Peyer's patch (tissue), 4 donors: Measurements from ENCODE around the gene STEAP1B. TPM values are rescaled to one million over a fixed set of nuclear protein-coding genes. Genes with fewer than 3 reads are reported as not detected.

ENCODE experiments used
- DNase-seq, 3 donors: peaks; one replicate each; pipeline ENCODE4 v3.0.0-alpha.2; 2017 to 2019
- H3K27ac ChIP-seq, 4 donors: fragments of 200-600 bp; sonication (generic); one replicate each; pipeline ENCODE4 v1.5.1; 2016 to 2019
- H3K27me3 ChIP-seq, 2 donors: fragments of 200-600 bp; sonication (generic); one replicate each; pipeline ENCODE4 v1.5.1; 2019
- H3K36me3 ChIP-seq, 3 donors: fragments of 200-600 bp; sonication (generic); one replicate each; pipeline ENCODE4 v1.5.1; 2016 to 2019
- H3K4me1 ChIP-seq, 4 donors: fragments of 200-600 bp; sonication (generic); one replicate each; pipeline ENCODE4 v1.5.1; 2016 to 2019
- H3K4me3 ChIP-seq, 4 donors: fragments of 200-600 bp; sonication (generic); 1 replicate in 3 of 4; 2 replicates in 1 of 4; pipeline ENCODE4 v1.5.1; 2016 to 2019; ENCODE audit warnings: mild to moderate bottlenecking in 1 of 4
- H3K9me3 ChIP-seq, 4 donors: fragments of 200-600 bp; sonication (generic); one replicate each; pipeline ENCODE4 v1.5.1; 2016 to 2019; ENCODE audit warnings: mild to moderate bottlenecking in 1 of 4
- POLR2A ChIP-seq, 2 donors: fragments of 450-650 bp; IDR thresholded peaks; one replicate each; pipeline ENCODE4 v1.5.1; 2017; ENCODE audit warnings: antibody characterized with exemption in 2 of 2, mild to moderate bottlenecking in 2 of 2, moderate library complexity in 2 of 2
- total RNA-seq, 4 donors: library from RNA; depleted of rRNA; stranded (reverse); fragments of >200 nt; gene quantifications; one replicate each; pipeline ENCODE4 v1.1.0, GENCODE V29; 2016
- TF ChIP-seq, protein P1 (sequence below), 6 experiments: fragments of 450-650 bp in 4 of 6; fragments of 200-600 bp in 2 of 6; sonication (generic) in 1 of 6; IDR thresholded peaks; one replicate each; pipeline ENCODE4 v1.5.1; 2017 to 2019; ENCODE audit warnings: antibody characterized with exemption in 6 of 6, mild to moderate bottlenecking in 3 of 6, moderate library complexity in 1 of 6

STEAP1B gene
- total RNA-seq, 4 donors from 2014 or later = not detected

DNA sequence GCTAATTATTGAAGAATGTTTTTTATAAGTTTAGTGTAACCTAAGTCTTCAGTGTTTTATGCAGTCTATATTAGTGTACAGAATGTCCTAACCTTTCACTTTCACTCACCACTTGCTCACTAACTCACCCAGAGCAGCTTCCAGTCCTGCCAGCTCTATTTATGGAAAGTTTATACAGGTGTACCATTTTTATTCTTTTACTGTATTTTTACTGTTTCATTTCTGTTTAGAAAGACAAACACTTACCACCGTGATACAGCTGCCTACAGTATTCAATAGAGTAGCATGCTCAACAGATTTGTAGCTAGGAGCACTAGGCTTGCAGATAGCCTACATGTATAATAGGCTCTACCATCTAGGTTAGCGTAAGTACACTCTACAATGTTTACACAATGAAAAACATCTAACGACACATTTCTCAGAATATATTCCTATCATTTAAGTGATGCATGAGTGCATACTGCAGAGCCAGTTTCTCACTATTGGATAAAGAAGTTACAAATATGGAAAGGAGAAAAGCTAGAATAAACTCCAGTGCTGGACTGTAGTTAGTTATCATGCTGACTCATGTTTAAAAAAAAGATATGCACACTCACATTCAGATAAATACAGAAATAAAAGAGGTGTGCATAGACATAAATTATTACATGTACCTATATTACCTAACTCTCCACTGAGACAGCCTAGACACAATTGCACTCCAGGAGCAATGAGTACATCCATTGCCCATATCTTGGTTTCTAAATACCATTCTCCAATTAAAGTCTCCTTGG lies 30.4 kb downstream of the STEAP1B start:
- no peaks in the 10 kb centered on the region for H3K27me3 ChIP-seq
- DNase-seq = no peak
- H3K27ac ChIP-seq = no peak overlapping the region
- no peaks in the 10 kb centered on the region for H3K9me3 ChIP-seq
- TF ChIP-seq, protein P1, sequence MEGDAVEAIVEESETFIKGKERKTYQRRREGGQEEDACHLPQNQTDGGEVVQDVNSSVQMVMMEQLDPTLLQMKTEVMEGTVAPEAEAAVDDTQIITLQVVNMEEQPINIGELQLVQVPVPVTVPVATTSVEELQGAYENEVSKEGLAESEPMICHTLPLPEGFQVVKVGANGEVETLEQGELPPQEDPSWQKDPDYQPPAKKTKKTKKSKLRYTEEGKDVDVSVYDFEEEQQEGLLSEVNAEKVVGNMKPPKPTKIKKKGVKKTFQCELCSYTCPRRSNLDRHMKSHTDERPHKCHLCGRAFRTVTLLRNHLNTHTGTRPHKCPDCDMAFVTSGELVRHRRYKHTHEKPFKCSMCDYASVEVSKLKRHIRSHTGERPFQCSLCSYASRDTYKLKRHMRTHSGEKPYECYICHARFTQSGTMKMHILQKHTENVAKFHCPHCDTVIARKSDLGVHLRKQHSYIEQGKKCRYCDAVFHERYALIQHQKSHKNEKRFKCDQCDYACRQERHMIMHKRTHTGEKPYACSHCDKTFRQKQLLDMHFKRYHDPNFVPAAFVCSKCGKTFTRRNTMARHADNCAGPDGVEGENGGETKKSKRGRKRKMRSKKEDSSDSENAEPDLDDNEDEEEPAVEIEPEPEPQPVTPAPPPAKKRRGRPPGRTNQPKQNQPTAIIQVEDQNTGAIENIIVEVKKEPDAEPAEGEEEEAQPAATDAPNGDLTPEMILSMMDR (IDR thresholded peaks at IDR 0.05) = no peak
- H3K4me1 ChIP-seq = no peaks in the 10 kb centered on the region
- no peak overlapping the region for H3K4me3 ChIP-seq
- no peaks in the 10 kb centered on the region for H3K36me3 ChIP-seq

DNA sequence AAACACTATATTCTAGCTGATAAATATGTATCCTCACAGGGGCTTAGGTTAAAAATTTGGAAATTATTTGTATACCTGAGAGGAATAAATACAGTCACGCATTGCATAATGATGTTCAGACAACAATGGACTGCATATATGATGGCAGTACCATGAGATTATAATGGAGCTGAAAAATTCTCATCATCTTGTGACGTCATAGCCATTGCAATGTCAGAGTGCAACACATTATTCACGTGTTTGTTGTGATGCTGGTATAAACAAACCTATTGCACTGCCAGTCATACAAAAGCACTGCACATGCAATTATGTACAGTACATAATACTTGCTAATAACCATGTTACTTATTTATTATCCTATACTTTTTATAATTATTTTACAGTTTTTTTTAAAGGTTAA lies 31.4 kb downstream of the STEAP1B start:
- no peaks in the 10 kb centered on the region for H3K9me3 ChIP-seq
- H3K4me3 ChIP-seq = no peak overlapping the region
- H3K4me1 ChIP-seq = no peaks in the 10 kb centered on the region
- TF ChIP-seq, protein P1 (IDR thresholded peaks at IDR 0.05) = no peak
- TF ChIP-seq POLR2A (IDR thresholded peaks at IDR 0.05) = no peak
- no peaks in the 10 kb centered on the region for H3K27me3 ChIP-seq
- DNase-seq = no peak
- H3K36me3 ChIP-seq = no peaks in the 10 kb centered on the region
- no peak overlapping the region for H3K27ac ChIP-seq

DNA sequence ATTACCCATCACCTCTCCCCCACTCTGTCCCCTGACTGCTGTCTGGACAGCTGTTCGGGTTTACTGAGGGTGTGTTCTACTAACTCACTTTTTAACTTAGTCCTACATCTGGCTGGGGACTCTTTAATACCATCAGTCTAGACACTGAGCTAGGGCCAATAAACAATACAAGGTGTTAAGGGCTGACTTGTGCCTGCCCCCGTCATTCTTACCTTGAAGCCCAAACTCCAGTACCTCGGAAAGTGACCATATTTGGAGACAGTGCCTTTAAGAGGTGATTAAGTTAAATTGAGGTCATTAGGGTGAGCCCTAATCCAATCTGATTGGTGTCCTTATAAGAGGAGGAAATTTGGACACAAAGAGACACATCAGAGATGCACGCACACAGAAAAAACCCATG lies 35.7 kb downstream of the STEAP1B start:
- H3K27ac ChIP-seq = no peak overlapping the region
- DNase-seq = no peak
- H3K4me1 ChIP-seq = no peaks in the 10 kb centered on the region
- no peaks in the 10 kb centered on the region for H3K27me3 ChIP-seq
- TF ChIP-seq POLR2A (IDR thresholded peaks at IDR 0.05) = no peak
- TF ChIP-seq, protein P1 (IDR thresholded peaks at IDR 0.05) = no peak
- H3K36me3 ChIP-seq = no peaks in the 10 kb centered on the region
- H3K4me3 ChIP-seq = no peak overlapping the region
- no peaks in the 10 kb centered on the region for H3K9me3 ChIP-seq

DNA sequence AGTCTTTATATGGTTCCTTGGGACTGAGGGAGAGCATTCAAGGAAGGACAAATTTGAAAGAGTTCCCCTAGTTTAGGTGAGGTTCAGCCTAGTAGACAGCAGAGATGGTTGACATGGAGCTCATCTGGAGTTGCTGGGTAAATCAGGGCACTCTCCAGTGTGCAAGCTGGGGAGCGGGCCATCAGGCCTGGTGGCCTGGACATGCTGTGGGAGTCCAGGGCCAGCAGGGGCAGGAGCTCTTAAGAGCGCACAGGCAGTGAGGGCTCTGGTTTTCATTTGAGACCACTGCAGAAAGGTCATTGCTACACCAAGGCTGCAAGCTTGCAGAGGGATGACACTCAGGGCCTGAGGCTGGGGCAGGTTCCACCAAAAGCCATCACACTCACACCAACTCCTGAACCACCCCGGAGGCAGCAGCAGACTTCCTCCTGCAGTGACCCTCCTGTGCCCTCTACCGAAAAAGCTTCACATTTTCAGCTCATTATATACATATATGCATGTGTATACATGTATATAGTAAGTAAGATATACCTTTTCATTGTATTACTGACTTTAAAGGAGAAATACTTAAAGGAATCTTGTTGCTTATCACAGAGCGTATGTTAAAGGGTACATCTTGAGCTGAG lies 39.5 kb downstream of the STEAP1B start:
- no peaks in the 10 kb centered on the region for H3K4me1 ChIP-seq
- H3K36me3 ChIP-seq = no peaks in the 10 kb centered on the region
- no peaks in the 10 kb centered on the region for H3K9me3 ChIP-seq
- H3K4me3 ChIP-seq = no peak overlapping the region
- no peak for DNase-seq
- H3K27me3 ChIP-seq = no peaks in the 10 kb centered on the region
- TF ChIP-seq, protein P1 (IDR thresholded peaks at IDR 0.05) = no peak
- no peak for TF ChIP-seq POLR2A (IDR thresholded peaks at IDR 0.05)
- H3K27ac ChIP-seq = no peak overlapping the region

DNA sequence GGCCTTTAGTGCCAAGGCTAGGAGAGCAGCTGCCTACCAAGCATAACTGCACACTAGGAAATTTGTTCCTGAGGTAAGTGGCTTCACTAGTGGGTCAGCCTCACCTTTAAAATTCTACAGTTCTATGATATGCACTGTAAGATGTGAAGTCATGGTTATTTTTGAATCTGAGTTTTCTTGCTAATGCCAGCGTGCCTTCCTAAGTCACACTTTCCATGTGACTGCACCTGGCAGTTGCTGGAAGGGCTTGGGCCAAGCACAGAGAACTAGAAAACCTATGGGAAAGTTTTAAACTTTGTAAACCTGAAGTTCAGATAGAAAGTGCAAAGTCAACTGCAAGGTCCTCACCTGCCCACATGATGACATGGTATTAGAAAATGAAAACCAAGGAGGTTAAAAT lies 42.5 kb downstream of the STEAP1B start:
- H3K9me3 ChIP-seq = no peaks in the 10 kb centered on the region
- no peaks in the 10 kb centered on the region for H3K27me3 ChIP-seq
- H3K4me1 ChIP-seq = peaks cover 0 to 3% (median 0%) of the 10 kb centered on the region in 4 donors
- DNase-seq = no peak
- no peaks in the 10 kb centered on the region for H3K36me3 ChIP-seq
- no peak overlapping the region for H3K4me3 ChIP-seq
- H3K27ac ChIP-seq = no peak overlapping the region
- no peak for TF ChIP-seq POLR2A (IDR thresholded peaks at IDR 0.05)
- TF ChIP-seq, protein P1 (IDR thresholded peaks at IDR 0.05) = no peak
